GOT3 (cell line): Measurements from ENCODE around the gene VAT1L.

ENCODE experiments used
- DNase-seq: peaks from one replicate; lab custom pipeline; 2025; ENCODE audit warnings: mixed read lengths; lab: John Stamatoyannopoulos, UW

VAT1L gene

GRCh38 chr16:77995843-77996455, 207.6 kb downstream of the VAT1L start:
- DNase-seq: no peak

GRCh38 chr16:77998350-77999023, 210.1 kb downstream of the VAT1L start:
- DNase-seq: no peak

GRCh38 chr16:78001451-78002025, 213.2 kb downstream of the VAT1L start:
- no peak for DNase-seq

DNA sequence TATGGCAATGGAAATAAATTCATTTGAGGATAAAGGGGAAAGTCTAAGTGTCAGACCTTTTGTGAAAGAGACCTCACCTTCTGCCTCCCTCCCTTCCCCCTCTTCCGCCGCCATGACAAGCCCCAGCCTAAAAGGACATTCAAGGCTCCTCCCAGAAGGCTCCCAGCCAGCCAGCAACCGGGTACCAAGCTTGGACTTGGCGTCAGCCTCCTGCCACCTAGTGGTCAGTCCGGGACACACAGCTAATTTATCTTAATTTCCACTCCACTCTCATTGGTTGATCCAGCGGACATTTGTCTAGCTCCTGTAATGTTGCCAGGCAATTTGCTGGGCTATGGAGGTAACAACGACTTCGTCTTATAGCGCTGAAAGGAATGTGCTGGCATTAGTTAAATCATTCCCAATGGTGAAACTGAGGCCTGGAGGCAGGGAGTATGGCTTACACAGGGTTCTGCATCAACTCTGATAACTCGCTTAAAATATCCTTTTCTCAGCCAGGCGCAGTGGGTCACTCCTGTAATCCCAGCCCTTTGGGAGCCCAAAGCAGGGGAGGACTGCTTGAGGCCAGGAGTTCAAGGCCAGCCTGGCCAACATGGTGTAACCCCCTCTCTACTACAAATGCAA, 214.7 kb downstream of the VAT1L start:
- DNase-seq: no peak

DNA sequence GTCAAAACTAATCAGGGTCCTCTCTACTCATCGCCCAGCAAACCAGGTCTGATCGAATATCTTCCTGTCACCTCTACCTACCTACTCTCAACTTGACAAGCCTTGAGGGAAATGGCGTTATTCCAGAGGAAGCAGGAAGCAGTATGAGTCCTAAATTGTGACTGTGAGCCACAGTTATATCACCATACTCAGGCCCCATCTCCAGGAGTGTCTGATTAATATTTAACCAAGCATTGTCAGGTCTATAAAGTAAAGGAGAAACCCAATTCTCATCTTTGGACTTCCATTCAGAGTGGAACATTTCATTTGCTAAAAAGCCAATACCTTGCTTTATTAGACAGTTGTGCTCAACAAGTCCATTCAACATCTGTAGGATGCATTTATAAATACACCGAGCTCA, 216.2 kb downstream of the VAT1L start:
- DNase-seq: no peak

- DNase-seq: no peak
These were observed 217.5 kb downstream of the VAT1L start for GRCh38 chr16:78005881-78006280.

DNA sequence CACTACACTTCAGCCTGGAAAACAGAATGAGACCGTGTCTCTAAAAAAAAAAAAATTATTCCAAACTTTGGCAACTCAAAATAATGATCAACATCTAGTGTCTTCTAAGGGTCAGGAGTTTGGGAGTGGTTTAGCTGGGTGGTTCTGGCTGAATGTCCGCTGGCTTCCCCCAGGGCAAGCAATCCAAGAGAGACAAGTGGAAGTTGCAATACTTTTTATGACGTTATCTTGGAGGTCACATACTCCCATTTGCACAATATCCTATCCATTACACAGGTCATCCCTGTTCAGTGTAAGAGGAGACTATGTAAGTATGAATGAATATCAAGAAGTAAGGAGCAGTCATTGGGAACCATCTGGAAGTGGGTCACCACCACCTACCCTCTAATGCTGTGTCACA, 218.8 kb downstream of the VAT1L start:
- DNase-seq: no peak

GRCh38 chr16:78022347-78023060, 234.1 kb downstream of the VAT1L start, which contains the start of gene CLEC3A:
CLEC3A (plus strand) TSS chr16:78022548; CDS start chr16:78022627, 79 bp downstream.
- DNase-seq: no peak

GRCh38 chr16:78024159-78024558, 235.8 kb downstream of the VAT1L start:
- DNase-seq: no peak

DNA sequence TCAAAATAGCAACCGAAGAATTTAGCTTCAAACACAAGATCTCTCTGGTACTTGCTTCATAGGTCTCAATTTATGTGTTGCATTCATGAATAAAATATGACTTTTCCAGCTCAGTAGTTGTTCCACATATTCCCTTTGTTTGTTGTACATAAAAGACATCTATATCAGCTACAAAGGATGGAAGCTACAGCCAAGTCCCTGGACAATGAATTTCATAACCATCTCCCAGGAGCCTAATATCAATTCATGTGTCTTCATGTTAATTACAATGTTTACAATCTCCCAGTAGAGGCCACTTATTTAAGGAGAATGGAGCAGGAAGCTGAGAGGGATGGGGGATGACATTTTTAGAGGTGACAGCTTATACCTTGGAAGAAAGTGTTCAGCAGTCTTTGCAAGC, 237.3 kb downstream of the VAT1L start:
- no peak for DNase-seq

DNA sequence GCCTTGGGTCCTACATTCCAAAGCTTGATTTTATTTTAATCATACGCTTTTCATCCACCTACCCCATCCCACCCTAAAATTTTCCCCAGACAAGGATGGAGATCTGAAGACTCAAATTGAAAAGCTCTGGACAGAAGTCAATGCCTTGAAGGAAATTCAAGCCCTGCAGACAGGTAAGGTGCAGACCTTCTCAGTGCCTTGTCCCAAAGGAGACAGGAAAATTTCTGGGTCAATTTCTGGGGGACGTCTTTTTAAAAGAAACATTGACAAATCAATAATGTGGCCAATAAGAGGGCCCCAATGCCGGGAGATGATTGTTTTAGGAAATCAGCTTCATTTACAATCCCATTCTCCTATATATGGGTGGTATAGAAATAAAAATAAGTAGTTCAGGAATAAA, 239.7 kb downstream of the VAT1L start:
- DNase-seq: no peak
